ENCODE measurements around the gene DDX55.
A peak's percentile ranks its signal among the peaks of the same experiment; 100 is the strongest.

DDX55 gene

DNA sequence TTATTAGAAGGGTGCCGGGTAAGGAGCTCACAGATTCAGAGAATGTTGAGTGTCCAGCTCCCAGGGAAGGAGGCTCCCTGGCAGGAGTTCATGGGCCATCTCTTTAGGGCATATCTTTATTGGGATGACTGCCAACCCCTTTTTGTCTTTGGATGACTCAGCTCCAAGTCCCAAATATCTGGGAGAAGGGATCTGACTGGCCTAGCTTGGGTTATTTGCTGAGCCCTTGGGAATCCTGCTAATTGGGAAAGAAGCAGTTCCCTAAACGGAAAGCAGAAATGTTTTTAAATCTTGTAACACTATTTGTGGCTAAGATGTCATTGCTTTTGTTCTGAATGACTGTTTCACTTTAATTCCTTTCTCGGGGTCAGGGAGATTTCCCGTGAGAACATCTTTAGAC is 12.6 kb downstream of the DDX55 start:
- no peak for DNase-seq

- DNase-seq: no peak
These were observed 15.2 kb downstream of the DDX55 start for GRCh38 chr12:123617144-123617543.

DNA sequence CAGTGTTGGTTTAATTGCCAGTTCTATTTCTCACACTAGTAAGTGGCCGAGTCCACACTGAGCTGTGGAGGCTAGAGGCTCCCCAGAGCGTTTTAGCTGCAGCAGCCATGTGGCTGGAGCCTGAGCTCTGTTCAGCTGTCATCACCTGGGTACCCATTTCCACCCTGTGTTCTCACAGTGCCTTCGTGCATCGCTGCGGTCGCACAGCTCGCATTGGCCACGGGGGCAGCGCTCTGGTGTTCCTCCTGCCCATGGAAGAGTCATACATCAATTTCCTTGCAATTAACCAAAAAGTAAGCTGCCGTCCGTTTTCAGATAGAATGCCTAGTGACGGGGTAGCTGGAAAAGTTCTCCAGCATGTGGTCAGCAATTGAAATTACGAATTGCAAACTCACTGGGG is 15.7 kb downstream of the DDX55 start:
- no peak for DNase-seq

- DNase-seq: no peak
These were observed 19.2 kb downstream of the DDX55 start for GRCh38 chr12:123621101-123621500.

DNA sequence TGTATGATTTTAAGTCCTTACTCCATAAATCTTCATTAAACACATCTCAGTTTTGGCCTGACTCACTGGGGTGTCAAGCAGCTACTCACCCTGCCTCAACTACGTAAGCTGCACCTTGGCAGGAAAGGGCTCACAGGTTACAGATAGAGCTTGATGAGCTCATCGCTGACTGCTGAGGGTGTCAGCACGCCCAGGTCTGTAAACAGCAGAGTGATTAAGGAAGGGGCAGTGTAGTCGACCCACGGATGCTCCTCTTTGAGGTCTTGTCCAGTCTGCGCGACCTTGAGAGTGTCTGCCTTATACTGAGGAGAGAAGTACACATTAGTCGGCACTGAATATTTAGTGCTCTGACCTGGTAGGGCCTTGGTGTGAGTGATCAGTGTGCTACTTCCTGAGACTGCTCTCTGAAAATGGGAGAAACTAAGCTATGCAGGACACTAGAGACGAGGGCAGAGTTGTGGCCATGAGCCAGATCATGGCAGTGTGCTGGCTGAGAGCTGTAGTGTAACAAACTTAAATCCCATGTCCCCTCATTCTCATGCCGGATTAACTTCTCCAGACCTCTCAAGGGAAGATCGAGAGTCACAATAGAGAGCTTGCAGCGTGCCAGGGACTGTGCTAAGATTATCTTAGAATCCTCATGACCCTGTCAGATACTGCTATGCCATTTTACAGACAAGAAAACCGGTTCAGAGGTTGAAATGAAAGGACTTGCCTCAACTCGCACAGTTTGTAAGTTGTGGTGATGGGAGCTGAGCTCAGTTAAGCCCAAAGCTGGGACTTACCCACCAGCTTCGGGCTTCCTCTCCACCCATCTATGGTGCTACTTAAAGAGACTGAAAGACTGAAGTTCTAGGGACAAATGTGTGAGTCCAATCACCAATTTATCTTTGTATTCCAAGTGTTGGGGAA is 20.0 kb downstream of the DDX55 start:
- no peak for DNase-seq

- DNase-seq: peak; percentile 20 to 85
These were observed 31.7 kb downstream of the DDX55 start, which contains the start of the genes EIF2B1 and GTF2H3 for GRCh38 chr12:123633379-123634141. Gene EIF2B1 (minus strand): TSS chr12:123633686. CDS start chr12:123633557, 129 bp downstream. Gene GTF2H3 (plus strand): TSS chr12:123633829. CDS start chr12:123633860, 31 bp downstream.

- no peak for DNase-seq
These were observed 32.3 kb downstream of the DDX55 start for GRCh38 chr12:123634142-123634561.

GRCh38 chr12:123643911-123644310 is 42.0 kb downstream of the DDX55 start:
- no peak for DNase-seq

GRCh38 chr12:123645380-123645779 is 43.5 kb downstream of the DDX55 start:
- no peak for DNase-seq

DNA sequence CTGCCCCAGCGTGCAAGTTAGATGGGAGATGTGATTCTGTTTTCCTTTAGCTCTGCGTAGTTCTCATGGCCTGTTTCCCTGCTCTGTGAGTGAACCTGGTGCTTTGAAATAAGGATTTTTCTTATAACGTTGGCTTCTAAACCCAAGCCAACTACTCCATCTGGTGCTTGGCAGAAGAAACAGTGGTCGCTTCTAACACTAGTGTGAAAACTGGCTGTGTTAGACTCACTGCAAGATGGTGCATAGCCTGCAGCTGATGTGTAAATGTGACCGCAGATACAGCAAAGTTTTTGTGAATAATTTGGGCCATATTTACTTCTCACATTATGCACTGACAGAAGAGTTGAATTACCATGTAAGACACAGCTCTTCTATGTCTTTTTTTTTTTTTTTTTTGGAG is 44.0 kb downstream of the DDX55 start:
- peak; percentile 30 to 49 for DNase-seq

- no peak for DNase-seq
These were observed 46.5 kb downstream of the DDX55 start for GRCh38 chr12:123648401-123648800.

GRCh38 chr12:123654129-123654701 is 52.3 kb downstream of the DDX55 start:
- no peak for DNase-seq

DNA sequence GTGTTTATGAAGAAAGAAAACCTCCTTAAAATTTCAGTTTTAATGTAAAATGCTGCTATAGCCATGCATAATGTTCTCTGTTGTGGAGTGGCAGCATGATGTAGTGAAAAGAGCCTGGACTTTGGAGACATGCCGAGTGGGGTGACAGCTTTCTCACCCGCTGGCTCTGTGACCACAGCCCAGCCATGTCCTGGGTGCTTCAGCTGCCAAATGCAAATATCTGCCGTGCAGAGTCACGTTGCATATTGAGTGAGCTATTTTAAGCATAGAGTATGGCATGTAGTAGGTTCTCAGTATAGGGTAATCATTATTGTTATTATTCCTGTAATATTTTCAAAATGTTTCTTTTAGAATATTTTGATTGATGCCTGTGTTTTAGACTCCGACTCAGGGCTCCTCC is 53.5 kb downstream of the DDX55 start:
- DNase-seq: no peak

DNA sequence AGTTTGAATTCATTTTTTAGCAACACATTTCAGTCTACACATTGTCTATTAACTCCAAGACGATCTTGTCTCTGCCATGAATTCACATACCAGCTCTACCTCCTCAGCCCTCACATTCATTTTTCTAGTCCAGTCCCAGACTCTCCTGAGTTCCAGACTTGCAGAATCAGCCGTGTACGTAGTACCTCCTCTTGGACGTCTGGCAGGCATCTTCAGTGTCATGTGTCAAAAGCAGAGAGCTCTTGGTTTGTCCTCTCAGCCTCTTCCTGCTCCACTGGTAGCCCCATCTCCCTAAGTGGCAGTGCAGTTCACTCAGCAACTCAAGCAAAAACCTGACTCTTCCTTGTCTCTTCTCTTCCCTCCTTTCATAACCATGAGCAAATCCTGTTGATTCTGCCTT is 54.5 kb downstream of the DDX55 start:
- DNase-seq: no peak

GRCh38 chr12:123657211-123657610 is 55.3 kb downstream of the DDX55 start:
- no peak for DNase-seq

- no peak for DNase-seq
These were observed 58.3 kb downstream of the DDX55 start for GRCh38 chr12:123659996-123660727.

DNA sequence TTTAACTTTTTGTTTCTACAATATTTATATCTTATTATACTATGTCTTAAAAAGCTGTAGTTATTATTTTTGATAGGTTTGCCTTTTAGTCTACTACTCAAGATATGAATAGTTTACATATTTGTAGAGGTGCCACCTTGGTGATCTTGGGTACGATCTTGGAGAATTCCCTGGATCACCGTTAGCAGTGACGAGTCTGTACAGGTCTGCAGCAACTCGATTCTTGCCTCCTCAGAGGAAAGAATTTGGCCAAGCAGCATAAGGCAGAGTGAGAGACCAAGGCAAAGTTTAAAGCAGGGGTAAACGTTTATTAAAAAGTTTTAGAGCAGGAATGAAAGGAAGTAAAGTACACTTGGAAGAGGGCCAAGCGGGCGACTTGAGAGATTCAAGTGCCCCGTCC is 65.9 kb downstream of the DDX55 start:
- DNase-seq: no peak
